GM19023 (cell line): ENCODE data around the gene TK1.

Experiments
- ATAC-seq: cut with Tn5 transposase; IDR thresholded peaks from one replicate; pipeline ENCODE4 v1.9.1; 2021; ENCODE audit warnings: mild to moderate bottlenecking, moderate library complexity; ENCODE audit not compliant: unreplicated experiment

TK1 gene

DNA sequence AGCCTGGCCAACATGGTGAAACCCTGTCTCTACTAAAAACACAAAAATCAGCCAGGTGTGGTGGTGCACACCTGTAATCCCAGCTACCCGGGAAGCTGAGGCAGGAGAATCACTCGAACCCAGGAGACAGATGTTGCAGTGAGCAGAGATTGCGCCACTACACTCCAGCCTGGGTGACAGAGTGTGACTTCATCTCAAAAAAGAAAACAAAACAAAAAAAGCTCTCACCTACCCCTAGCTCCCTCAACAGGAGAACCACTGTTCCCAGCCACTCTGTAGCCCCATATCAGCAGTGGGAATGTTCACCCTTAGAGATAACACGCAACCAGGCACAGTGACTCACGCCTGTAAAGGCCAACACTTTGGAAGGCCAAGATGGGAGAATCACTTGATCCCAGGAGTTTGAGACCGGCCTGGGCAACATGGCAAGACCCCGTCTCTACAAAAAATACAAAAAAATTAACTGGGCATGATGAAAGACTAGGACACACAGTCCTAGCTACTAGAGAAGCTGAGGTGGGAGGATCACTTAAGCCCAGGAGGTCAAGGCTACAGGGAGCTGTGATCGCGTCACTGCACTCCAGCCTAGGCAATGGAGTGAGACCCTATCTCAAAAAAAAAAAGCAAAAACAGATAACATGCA, 50.9 kb downstream of the TK1 start:
- no peak for ATAC-seq

DNA sequence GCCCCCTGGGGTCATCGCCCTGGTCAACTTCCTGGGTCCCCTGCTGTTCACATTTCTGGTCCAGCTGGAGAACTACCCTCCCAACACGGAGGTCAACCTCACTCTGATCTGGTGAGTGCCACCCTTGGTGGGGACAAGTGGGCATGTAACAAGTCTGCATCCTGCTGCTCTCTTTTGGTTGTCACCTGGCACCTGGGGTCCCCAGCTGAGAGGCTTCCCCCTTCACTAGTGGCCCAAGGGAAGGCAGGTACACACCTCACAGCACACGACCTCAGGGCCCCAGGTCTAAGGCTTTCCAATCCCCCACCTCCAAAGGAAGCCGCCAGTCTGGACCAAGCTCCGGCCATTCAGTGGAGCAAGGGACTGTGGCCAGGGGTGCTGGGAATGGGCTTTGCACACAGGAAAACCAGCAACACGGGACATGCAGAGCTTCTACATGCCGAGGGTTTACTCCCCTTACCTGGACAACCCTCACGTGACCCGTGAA, 51.9 kb downstream of the TK1 start:
- ATAC-seq: no peak

DNA sequence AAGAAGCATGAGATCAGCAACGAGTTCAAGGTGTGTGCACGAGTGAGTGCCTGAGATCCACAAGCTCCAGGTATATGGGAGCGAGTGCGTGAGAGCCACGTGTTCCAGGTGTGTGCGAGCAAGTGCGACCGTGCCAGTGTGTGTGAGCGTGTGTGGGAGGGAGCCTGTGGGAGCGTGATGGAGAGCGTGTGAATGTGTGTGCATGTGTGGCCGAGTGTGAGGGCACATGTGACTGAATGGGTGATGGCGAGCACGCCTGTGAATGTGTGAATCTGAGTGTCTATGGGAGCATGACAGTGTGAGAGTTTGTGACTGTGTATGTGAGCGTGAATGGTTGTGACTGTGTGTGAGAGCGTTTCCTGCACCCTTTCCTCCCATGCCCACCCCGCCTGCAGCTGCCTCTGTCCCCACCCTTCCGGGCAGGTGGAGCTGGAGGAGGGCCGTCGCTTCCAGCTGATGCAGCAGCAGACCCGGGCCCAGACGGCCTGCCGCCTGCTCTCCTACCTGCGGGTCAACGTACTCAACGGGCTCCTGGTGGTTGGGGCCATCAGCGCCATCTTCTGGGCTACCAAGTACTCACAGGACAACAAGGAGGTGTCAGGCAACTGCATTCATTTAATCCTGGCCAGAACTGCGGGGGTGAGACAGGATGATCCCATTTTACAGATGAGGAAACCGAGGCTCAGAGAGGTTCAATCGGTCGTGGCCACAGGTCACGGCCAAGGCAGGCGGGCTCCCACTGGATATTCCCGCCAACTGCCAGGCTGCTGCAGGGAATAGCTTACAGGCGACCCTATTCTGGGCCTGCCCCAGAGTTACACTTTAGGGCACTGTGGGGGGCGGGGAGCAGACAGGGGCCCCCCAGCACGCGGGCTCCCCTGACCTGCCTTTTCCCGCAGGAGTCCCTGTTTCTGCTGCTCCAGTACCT, 52.6 kb downstream of the TK1 start:
- no peak for ATAC-seq

DNA sequence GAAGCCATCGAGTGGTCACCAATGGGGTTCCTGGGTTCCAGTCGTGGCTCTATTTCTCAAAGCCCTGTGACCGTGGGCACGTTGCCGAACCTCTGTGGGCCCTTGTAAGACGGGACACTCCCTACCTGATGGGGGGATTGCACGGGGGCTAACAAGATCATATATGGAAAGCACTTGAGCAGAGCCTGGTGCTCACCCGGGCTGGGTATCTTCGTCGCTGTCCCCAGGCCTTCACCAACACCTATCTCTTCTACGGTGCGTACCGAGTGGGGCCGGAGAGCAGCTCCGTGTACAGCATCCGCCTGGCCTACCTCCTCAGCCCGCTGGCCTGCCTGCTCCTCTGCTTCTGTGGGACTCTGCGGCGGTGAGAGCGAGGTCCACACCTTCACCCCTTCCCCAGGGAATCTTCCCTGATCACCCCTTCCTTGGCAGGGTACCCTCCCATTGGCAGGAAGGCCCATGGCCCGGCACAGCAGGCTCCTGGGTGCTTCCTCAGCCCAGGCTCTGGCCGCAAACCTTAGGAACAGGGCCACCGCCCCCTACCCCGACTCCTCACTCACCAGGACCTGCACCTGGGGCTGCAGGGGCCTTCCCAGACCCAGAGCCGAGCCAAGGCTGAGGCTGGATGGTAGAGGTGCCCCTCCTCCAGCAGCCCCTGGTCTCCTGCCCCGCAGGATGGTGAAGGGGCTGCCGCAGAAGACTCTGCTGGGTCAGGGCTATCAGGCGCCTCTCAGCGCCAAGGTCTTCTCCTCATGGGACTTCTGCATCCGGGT, 53.5 kb downstream of the TK1 start:
- ATAC-seq: no peak

DNA sequence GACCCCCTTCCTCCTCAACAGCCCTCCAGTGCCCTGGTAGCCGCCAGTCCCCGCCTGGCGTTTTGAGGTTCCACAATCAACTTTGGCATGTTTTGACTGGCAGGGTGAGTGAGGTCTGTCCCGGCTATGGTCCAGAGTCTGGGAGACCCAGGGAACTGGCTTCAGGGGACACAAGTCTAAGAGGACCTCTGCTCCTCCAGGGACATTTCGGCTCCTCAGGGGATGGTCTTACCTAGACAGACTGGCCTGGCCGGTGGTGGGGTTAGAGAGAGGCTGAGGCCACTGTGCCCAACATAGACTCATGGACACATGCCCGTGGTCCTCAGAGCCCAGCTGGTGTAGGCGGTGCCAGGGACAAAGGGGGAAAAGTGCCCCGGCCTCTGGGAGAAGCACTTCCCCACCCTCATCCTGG, 54.1 kb downstream of the TK1 start:
- ATAC-seq: no peak

DNA sequence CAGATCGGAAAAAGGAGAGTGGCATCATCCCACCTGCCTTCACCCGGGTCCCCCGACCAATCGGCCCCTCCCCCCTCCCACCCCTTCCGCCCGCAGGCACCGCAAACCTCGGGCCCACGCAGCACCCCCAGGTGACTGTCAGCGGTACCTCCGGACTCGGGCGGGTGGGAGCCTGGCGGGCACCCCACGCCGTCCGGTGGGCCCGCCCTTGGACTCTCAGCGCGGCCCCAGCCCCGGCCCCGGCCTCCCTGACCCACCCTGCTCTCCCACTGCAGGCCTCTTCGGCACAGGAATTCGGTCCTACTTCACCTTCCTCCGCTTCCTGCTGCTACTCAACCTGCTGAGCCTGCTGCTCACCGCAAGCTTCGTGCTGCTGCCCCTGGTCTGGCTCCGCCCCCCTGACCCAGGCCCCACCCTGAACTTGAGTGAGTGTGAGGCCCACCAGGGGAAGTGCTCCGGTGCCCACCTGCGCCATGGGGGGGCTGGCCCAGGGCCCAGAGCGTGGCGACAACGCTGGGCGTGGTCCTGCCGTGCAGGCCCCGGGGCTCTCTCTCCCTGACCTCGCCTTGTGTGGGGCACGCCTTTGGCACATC, 54.7 kb downstream of the TK1 start:
- ATAC-seq: no peak

DNA sequence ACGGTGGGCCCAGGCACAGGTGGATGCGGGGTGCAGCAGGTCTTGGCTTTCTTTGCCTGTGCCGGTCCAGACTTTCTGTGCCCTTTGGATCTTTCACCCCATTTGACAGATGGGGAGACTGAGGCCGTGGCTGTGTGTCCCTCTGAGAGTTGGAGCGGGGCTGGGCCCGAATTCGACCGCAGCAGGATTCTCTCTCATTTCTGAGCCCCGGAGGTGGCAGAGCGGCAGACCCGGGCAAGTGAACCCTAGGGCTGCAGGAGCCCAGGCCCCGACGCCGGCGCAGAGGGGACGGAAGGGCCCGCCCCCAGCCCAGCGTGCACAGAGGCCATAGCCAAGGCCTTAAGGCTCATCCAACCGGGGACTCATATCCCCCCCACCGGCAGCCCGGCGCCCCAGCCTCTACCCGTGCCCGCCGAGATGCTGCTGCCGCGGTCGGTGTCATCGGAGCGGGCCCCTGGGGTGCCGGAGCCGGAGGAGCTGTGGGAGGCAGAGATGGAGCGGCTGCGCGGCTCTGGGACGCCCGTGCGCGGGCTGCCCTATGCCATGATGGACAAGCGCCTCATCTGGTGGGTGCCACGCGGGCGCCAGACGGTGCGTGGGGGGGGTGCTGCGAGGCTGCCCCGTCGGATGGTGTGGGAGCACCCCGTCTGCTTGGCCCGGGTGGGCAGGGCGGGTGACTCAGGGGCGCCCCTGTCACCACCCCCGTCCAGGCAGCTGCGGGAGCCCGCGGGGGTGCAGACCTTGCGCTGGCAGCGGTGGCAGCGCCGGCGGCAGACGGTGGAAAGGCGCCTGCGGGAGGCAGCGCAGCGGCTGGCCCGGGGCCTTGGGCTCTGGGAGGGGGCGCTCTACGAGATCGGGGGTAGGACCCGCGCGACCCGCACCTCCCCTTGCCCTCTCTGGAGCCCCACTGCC, 55.4 kb downstream of the TK1 start:
- ATAC-seq: no peak

DNA sequence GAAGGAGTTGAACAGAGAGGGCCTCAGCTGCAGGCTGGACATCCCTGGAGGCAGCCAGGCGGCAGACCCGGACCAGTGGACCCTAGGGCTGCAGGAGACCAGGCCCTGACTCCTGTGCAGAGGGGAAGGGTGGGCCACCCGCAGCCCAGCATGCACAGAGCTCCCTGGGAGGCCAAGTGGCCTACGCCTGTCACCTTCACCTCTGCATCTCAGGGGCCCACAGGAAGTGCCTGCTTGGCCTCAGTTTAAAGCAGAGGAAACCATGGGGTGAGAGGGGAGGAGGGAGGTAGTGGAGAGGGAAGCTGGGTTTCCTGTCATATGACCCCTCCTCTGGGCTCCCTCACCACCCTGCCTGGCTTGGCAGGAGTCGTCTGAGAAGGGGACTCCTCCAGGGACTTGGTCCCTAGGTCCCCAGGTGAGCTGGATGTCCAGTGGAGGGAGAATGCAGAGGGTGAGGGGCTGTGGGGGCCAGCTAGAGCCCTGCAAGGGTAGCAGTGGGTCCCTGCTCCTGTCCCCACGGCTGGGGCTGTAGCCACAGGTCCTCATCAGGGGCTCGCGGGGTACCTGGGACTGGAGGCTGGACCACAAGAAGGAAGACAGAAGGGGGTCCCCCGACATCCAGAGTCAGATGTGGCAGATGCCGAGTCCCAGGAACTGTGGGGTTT, 56.3 kb downstream of the TK1 start, which contains the start of gene TMC8:
Gene TMC8 (plus strand): TSS at position 335 of the 665 bp plus-strand sequence. CDS start 818 bp downstream, outside the sequence.
- no peak for ATAC-seq

DNA sequence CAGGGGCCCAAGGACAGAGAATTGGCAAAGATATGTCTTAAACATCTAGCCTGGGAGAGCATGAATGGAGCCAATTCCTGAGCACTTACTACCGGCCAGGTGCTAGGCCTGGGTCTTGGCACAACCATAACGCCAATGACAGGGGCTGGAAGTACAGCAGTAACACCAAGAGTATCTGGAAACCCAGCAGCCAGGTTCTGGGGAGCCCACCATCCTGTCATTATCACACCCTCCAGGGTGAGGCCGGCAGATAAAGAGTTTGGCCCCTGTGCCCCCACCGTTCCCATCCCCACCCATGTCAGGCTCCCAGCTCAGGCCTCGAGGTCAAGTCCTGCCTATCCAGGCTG, 56.8 kb downstream of the TK1 start:
- no peak for ATAC-seq

DNA sequence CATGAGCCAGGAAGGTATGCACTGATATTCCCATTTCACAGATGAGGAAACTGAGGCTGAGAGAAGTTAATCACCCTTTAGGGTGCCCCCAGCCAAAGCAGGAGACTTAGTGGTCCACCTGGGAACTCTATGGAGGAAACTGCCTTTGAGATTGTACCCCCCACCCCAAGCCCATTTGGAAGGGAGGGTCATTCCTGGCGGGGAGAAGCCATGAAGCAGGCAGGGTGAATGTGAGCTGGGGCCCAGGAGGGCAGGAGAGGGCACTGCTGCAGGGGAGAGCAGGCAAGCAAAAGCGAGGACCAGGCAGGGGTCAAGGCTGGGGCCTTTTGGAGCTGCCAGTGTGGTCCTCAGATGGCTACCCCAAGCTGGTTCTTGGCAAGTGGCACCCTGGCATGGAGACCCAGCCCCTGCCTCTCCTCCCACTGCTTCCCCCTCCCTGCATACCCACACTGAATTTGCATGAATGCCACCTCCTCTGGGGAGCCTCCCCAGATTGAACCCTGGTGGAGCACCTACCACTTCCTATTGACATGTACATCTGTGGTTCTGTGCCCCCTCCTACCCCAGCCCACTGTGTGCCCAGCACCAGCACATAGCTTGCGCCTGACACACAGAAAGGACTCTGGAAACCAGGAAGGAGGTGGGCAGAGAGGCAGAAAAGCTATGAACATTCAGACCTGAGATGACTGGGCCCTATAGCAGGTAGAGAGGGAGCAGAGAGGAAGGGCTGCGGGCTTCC, 57.3 kb downstream of the TK1 start:
- no peak for ATAC-seq

DNA sequence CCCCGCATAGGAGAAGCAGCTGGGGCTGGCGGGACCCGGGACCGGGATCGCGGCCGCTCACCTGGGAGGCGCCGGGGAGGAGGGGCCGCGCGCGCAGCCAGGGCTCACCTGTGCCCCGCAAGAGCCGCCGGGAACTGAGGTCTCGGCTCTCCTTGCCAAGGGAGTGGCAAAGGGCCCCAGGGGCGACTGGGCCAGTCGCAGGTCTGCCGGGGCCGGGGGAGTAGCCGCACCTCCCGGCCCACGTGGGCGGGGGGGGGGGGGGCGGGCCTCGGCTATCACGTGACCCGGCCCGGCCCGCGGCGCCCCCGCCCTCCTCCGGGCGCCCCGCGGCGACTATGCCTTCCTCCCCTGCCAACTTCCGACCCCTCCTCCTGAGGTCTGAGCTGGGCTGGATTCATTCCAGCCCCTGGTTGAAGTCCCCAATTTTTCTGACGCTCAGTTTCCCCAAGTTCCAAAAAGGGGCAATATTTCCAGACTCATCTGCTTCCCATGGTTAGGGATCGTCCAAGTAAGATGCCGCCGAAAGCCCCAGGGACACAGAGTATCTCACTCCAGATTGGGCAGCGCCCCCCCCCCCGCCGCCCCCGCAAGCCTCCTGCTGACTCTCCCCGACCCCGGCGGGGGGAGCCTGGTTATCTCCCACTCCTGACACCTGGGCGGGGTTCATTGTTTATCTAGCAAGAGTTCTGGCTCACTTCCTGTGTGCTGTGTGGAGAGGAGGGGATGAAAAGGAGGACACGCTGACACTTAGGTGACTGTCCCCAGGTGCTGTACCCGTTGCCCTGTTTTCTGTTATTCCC, 58.1 kb downstream of the TK1 start, which contains the start of gene TMC6:
Gene TMC6 (minus strand): TSS at position 205 of the 800 bp plus-strand sequence. CDS start 1,923 bp downstream, outside the sequence.
- ATAC-seq: no peak

DNA sequence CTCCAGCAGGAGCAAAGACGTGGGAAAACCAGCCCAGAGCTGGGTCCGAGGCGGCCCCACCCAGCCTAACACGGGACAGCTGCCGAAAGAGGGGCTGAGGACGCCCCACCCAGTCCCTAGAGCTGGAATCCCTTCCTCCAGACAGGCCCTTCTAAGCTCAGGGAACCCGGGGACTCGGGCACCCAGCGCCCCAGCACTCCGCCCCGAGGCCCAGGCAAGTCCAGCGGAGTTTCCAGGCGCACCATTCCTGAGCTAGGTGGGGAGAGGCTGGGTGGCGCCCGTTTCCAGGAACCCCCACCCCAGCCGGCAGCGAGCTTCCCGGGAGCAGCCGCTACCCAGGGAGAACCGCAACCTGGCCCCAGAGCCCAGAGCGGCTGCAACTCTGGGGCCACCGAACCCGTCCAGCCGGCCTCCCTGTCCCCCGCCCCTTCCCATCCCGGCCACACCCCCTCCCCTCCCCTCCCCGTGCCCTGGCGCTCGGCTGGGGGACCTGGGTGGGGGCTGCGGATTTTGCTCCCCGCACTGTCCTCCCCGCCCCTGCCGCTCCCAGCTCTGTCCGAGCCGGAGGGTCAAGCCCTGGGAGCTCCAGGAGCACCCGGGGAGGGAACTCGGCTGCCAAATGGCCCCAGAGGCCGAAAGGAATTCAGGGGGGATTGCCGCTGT, 58.8 kb downstream of the TK1 start:
- no peak for ATAC-seq

DNA sequence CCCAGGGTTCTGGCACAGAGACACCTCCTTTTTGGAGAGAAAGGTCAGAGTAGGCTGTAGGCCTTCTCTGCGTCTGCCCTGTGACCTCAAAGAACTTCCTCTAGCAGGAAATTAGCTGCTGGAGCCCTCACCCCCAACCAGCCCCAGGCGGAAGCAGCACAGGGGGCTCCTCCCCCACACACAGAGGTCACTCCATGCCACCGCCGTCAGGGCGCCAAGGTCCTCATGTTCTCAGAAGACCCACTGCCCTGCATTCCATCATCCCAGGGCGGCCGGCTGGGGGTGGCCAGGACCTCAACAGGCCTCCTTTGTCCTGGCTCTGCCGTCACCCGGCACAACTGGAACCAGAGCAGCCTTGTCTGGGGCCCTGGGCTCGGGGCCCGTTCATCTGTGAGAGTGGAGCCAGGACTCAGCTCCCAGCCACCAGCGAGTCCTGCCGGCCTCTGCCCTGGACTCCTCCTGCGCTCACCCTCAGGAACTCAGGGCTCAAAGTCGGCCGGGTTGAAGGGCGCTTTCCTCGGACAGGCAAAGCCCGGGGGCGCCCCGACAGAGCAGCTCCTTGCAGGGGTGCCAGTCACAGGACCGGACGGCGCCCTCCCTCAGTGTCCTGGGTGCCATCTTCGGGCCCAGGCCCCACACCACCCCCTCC, 59.5 kb downstream of the TK1 start:
- ATAC-seq: no peak

DNA sequence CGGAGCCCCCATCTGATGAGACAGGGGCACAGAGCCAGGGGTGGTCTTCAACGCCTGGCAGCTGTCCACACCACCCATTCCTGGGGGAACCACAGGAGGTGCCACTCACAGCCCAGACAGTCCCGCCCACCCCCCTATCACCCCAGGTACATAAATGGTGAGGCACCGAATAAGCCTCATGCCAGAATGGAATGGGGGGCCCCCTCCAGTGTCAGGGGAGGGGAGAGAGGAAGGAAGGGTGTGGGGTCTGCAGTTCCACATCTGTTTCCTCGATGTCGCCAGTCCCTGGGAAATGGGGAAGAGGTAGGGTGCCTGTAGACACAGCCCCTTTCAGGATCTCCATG, 60.0 kb downstream of the TK1 start:
- ATAC-seq: no peak

DNA sequence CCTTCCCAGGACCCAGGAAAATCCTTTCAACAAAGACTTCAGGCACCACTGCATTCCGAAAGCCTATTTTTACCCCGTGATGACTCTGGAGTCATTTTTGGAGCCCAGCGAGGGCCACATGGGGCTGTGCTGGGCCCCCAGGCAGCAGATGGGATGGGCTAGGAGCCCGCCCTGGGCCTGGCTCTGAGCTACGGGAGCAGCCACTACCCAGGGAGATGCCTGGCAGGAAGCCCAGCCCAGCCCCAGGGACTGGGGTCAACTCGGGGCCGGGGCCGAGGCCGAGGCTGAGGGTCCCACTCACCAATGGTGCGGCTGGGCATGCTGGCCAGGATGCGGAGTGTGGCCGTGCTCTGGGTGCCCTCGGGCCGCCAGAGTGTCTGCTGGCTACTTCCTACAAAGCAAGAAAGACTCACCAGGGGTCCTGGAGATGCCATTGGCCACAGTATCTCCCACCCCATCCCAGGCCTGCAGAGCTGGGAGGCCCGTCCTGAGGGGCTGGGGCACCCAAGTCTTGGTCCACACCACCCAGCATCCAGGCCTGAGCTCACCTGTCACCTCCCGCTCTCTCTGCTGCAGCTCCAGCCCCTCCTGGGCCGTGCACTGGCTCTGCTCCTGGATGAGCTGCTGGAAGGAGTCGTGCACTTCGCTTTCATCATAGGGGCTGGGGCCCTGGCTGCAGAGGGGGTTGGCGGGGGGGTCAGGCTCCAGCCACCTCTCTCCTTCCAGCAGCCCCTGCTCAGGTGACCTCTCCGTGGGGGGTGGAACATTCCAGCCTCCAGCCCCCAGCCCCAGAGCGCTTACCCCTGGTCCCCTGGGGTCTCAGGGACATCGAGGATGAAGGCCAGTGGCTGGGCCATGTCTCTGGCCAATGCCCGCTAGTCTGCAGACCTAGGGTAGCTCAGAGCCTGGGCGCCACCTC, 60.6 kb downstream of the TK1 start:
- no peak for ATAC-seq
